Activated CD8-positive, alpha-beta T cell treated with anti-CD3 and anti-CD28 coated beads, Interleukin-2, amount 10 ng/mL, durations not matched to agents 7 days and 5 days (primary cell): ENCODE results near the gene HEMK1. TPM values are rescaled to one million over a fixed set of nuclear protein-coding genes. Genes with fewer than 3 reads are reported as not detected.

Source experiments
- ATAC-seq: fragments of 150-1000 bp; cut with Tn5 transposase; one replicate; pipeline ENCODE4 v1.10.0; 2021; ENCODE audit warnings: moderate library complexity
- CTCF ChIA-PET: fragments of 350-600 bp; sonication (Branson Sonifier 250); formaldehyde crosslinking; loops from one replicate; lab custom pipeline; 2021; ENCODE audit warnings: antibody characterized with exemption; lab: Charles Lee
- POLR2A ChIA-PET: fragments of 350-600 bp; sonication (Branson Sonifier 250); formaldehyde crosslinking; loops from one replicate; lab custom pipeline; 2021; ENCODE audit warnings: antibody characterized with exemption; lab: Charles Lee
- DNase-seq: peaks from one replicate; pipeline ENCODE4 v3.0.0-alpha.2; 2020
- H3K27ac Mint-ChIP-seq: one replicate; pipeline ENCODE4 v1.8.0; 2021; ENCODE audit warnings: mild to moderate bottlenecking, mixed read lengths
- H3K27me3 Mint-ChIP-seq: one replicate; pipeline ENCODE4 v1.8.0; 2021; ENCODE audit warnings: low read depth, mixed read lengths
- H3K36me3 Mint-ChIP-seq: one replicate; pipeline ENCODE4 v1.8.0; 2021; ENCODE audit warnings: low read depth, mixed read lengths
- H3K4me1 Mint-ChIP-seq: one replicate; pipeline ENCODE4 v1.8.0; 2021; ENCODE audit warnings: low read depth, mixed read lengths
- H3K4me3 Mint-ChIP-seq: one replicate; pipeline ENCODE4 v1.8.0; 2021; ENCODE audit warnings: mild to moderate bottlenecking, mixed read lengths
- H3K9me3 Mint-ChIP-seq: one replicate; pipeline ENCODE4 v1.8.0; 2022; ENCODE audit warnings: mixed read lengths; ENCODE audit not compliant: insufficient read depth
- total RNA-seq, 2 experiments: library from RNA; stranded (reverse); gene quantifications; one replicate each; pipeline ENCODE4 v1.2.3, GENCODE V29; 2021

HEMK1 gene
- total RNA-seq, 2 experiments from 2014 or later = 83.3 to 86.0 TPM

- peaks cover 97% of the 10 kb centered on the region for H3K36me3 Mint-ChIP-seq
- ATAC-seq (no peak), DNase-seq (no peak)
- POLR2A ChIA-PET = interaction anchor here (0.7 to 22.1 kb wide), 14 partner anchors 7 to 778 kb away, joined by 3 to 1664 read pairs (median 4); partner anchors contain the start of genes C3orf18, HEMK1 and RASSF1
- no peaks in the 10 kb centered on the region for H3K27me3 Mint-ChIP-seq
- peak overlapping the region; percentile 94 for H3K4me3 Mint-ChIP-seq
- H3K9me3 Mint-ChIP-seq = no peaks in the 10 kb centered on the region
- peaks cover 29% of the 10 kb centered on the region for H3K4me1 Mint-ChIP-seq
- CTCF ChIA-PET = interaction anchor here (0.8 to 29.5 kb wide), 5 partner anchors 8 to 36 kb away, joined by 3 to 1321 read pairs (median 14); partner anchors contain the start of genes C3orf18, HEMK1 and MAPKAPK3
- H3K27ac Mint-ChIP-seq = peak overlapping the region; percentile 97
Observed at GRCh38 chr3:50608278-50608677, 39.0 kb downstream of the HEMK1 start.

- H3K27me3 Mint-ChIP-seq = no peaks in the 10 kb centered on the region
- ChIA-PET CTCF (interaction anchor here (0.9 to 29.5 kb wide), 7 partner anchors 9 to 780 kb away, joined by 3 to 1321 read pairs (median 6); partner anchors contain the start of genes C3orf18 and HEMK1), POLR2A (interaction anchor here (1.2 to 22.1 kb wide), 8 partner anchors 8 to 777 kb away, joined by 4 to 1664 read pairs (median 44); partner anchors contain the start of genes C3orf18, HEMK1 and RASSF1)
- ATAC-seq (no peak), DNase-seq (no peak)
- H3K4me1 Mint-ChIP-seq = peaks cover 27% of the 10 kb centered on the region
- peaks cover 95% of the 10 kb centered on the region for H3K36me3 Mint-ChIP-seq
- peak overlapping the region; percentile 94 for H3K4me3 Mint-ChIP-seq
- H3K9me3 Mint-ChIP-seq = no peaks in the 10 kb centered on the region
- H3K27ac Mint-ChIP-seq = peak overlapping the region; percentile 97
Observed at GRCh38 chr3:50609071-50609762, 39.9 kb downstream of the HEMK1 start.

- Mint-ChIP-seq H3K4me1 (peaks cover 27% of the 10 kb centered on the region), H3K4me3 (peak overlapping the region; percentile 94), H3K27ac (peak overlapping the region; percentile 97), H3K9me3 (no peaks in the 10 kb centered on the region), H3K27me3 (no peaks in the 10 kb centered on the region), H3K36me3 (peaks cover 95% of the 10 kb centered on the region)
- ChIA-PET CTCF (interaction anchor here (0.9 to 29.5 kb wide), 7 partner anchors 9 to 780 kb away, joined by 3 to 1321 read pairs (median 6); partner anchors contain the start of genes C3orf18 and HEMK1), POLR2A (interaction anchor here (1.2 to 22.1 kb wide), 8 partner anchors 8 to 776 kb away, joined by 4 to 1664 read pairs (median 44); partner anchors contain the start of genes C3orf18, HEMK1 and RASSF1)
- ATAC-seq (no peak), DNase-seq (no peak)
Observed at GRCh38 chr3:50609763-50610085, 40.4 kb downstream of the HEMK1 start.

GRCh38 chr3:50610181-50610971 lies 41.1 kb downstream of the HEMK1 start:
- DNase-seq (peak; percentile 77), ATAC-seq (no peak)
- peak overlapping the region; percentile 94 for H3K4me3 Mint-ChIP-seq
- CTCF ChIA-PET = interaction anchor here (0.9 to 29.5 kb wide), 7 partner anchors 10 to 779 kb away, joined by 3 to 1321 read pairs (median 6); partner anchors contain the start of genes C3orf18 and HEMK1
- no peaks in the 10 kb centered on the region for H3K9me3 Mint-ChIP-seq
- H3K4me1 Mint-ChIP-seq = peaks cover 26% of the 10 kb centered on the region
- H3K36me3 Mint-ChIP-seq = peaks cover 92% of the 10 kb centered on the region
- peak overlapping the region; percentile 97 for H3K27ac Mint-ChIP-seq
- POLR2A ChIA-PET = interaction anchor here (1.0 to 22.1 kb wide), 9 partner anchors 9 to 776 kb away, joined by 3 to 1664 read pairs (median 37); partner anchors contain the start of genes C3orf18, HEMK1 and RASSF1
- H3K27me3 Mint-ChIP-seq = no peaks in the 10 kb centered on the region

GRCh38 chr3:50610992-50611463 lies 41.7 kb downstream of the HEMK1 start:
- CTCF ChIA-PET = interaction anchor here (0.9 to 29.5 kb wide), 8 partner anchors 11 to 779 kb away, joined by 3 to 1321 read pairs (median 4); partner anchors contain the start of genes C3orf18, HEMK1 and ZMYND10
- DNase-seq = no peak
- H3K4me3 Mint-ChIP-seq = peak overlapping the region; percentile 94
- no peaks in the 10 kb centered on the region for H3K27me3 Mint-ChIP-seq
- peak; percentile 0 for ATAC-seq
- no peaks in the 10 kb centered on the region for H3K9me3 Mint-ChIP-seq
- H3K27ac Mint-ChIP-seq = peak overlapping the region; percentile 97
- H3K36me3 Mint-ChIP-seq = peaks cover 91% of the 10 kb centered on the region
- H3K4me1 Mint-ChIP-seq = peaks cover 26% of the 10 kb centered on the region
- POLR2A ChIA-PET = interaction anchor here (0.9 to 22.1 kb wide), 14 partner anchors 9 to 889 kb away, joined by 3 to 1664 read pairs (median 8); partner anchors contain the start of genes C3orf18, CYB561D2, DCAF1 and HEMK1

- DNase-seq (peak; percentile 99), ATAC-seq (peak; percentile 73)
- Mint-ChIP-seq H3K4me1 (peaks cover 31% of the 10 kb centered on the region), H3K27ac (peak within 1 kb of the TSS; percentile 97), H3K9me3 (no peaks in the 10 kb centered on the region), H3K4me3 (peak within 1 kb of the TSS; percentile 94), H3K36me3 (peaks cover 91% of the 10 kb centered on the region), H3K27me3 (no peaks in the 10 kb centered on the region)
- ChIA-PET POLR2A (interaction anchor here (0.6 to 22.1 kb wide), 19 partner anchors 8 to 889 kb away, joined by 3 to 1664 read pairs (median 4); partner anchors contain the start of genes C3orf18, CYB561D2, DCAF1 and HEMK1), CTCF (interaction anchor here (0.6 to 29.5 kb wide), 10 partner anchors 11 to 778 kb away, joined by 3 to 1321 read pairs (median 4); partner anchors contain the start of genes C3orf18, HEMK1 and ZMYND10)
Observed at GRCh38 chr3:50611464-50612233, 42.3 kb downstream of the HEMK1 start, which contains the start of gene CISH. CISH (minus strand) TSS chr3:50611774; CDS start chr3:50611650, 124 bp downstream.

- ChIA-PET CTCF (interaction anchor here (0.6 to 29.5 kb wide), 17 partner anchors 12 to 775 kb away, joined by 3 to 1321 read pairs (median 4); partner anchors contain the start of genes C3orf18, HEMK1, MANF and RBM15B), POLR2A (interaction anchor here (0.6 to 22.1 kb wide), 20 partner anchors 8 to 889 kb away, joined by 3 to 1664 read pairs (median 4); partner anchors contain the start of genes C3orf18, CYB561D2, DCAF1 and HEMK1)
- peak overlapping the region; percentile 94 for H3K4me3 Mint-ChIP-seq
- peaks cover 31% of the 10 kb centered on the region for H3K4me1 Mint-ChIP-seq
- no peaks in the 10 kb centered on the region for H3K27me3 Mint-ChIP-seq
- DNase-seq (no peak), ATAC-seq (no peak)
- H3K27ac Mint-ChIP-seq = peak overlapping the region; percentile 97
- H3K9me3 Mint-ChIP-seq = no peaks in the 10 kb centered on the region
- peaks cover 84% of the 10 kb centered on the region for H3K36me3 Mint-ChIP-seq
Observed at GRCh38 chr3:50612234-50612882, 43.0 kb downstream of the HEMK1 start.

- peak overlapping the region; percentile 97 for H3K27ac Mint-ChIP-seq
- H3K4me3 Mint-ChIP-seq = peak overlapping the region; percentile 94
- ChIA-PET CTCF (interaction anchor here (0.6 to 29.5 kb wide), 20 partner anchors 8 to 774 kb away, joined by 3 to 1321 read pairs (median 4); partner anchors contain the start of genes C3orf18, CYB561D2, HEMK1 and MANF), POLR2A (interaction anchor here (0.7 to 22.1 kb wide), 9 partner anchors 12 to 773 kb away, joined by 3 to 1664 read pairs (median 5); partner anchors contain the start of genes C3orf18, CYB561D2, HEMK1 and MANF)
- no peaks in the 10 kb centered on the region for H3K9me3 Mint-ChIP-seq
- H3K4me1 Mint-ChIP-seq = peaks cover 31% of the 10 kb centered on the region
- peaks cover 80% of the 10 kb centered on the region for H3K36me3 Mint-ChIP-seq
- no peaks in the 10 kb centered on the region for H3K27me3 Mint-ChIP-seq
- ATAC-seq (no peak), DNase-seq (no peak)
Observed at GRCh38 chr3:50612970-50613846, 43.9 kb downstream of the HEMK1 start.

GRCh38 chr3:50615190-50615589 lies 45.9 kb downstream of the HEMK1 start:
- no peak for ATAC-seq

More at GRCh38 chr3:50615190-50615589, 45.9 kb downstream of the HEMK1 start:
- peak overlapping the region; percentile 89 for H3K27ac Mint-ChIP-seq
- no peak for DNase-seq
- no peaks in the 10 kb centered on the region for H3K27me3 Mint-ChIP-seq
- POLR2A ChIA-PET = interaction anchor here (0.9 to 22.1 kb wide), 5 partner anchors 14 to 42 kb away, joined by 5 to 1664 read pairs (median 18); partner anchors contain the start of genes C3orf18 and HEMK1
- H3K4me1 Mint-ChIP-seq = peaks cover 45% of the 10 kb centered on the region
- peak overlapping the region; percentile 81 for H3K4me3 Mint-ChIP-seq
- H3K36me3 Mint-ChIP-seq = peaks cover 78% of the 10 kb centered on the region
- CTCF ChIA-PET = interaction anchor here (0.8 to 29.5 kb wide), 29 partner anchors 8 to 1067 kb away, joined by 3 to 1321 read pairs (median 8); partner anchors contain the start of genes C3orf18, DOCK3, HEMK1 and MANF
- no peaks in the 10 kb centered on the region for H3K9me3 Mint-ChIP-seq
